Measurements from ENCODE around the gene ZNF337.
"Not testable (repeated sequence)": the region's sequence is repeated elsewhere in the genome, so short reads cannot be mapped to it uniquely, and the experiment has no call there.

Gene ZNF337

DNA sequence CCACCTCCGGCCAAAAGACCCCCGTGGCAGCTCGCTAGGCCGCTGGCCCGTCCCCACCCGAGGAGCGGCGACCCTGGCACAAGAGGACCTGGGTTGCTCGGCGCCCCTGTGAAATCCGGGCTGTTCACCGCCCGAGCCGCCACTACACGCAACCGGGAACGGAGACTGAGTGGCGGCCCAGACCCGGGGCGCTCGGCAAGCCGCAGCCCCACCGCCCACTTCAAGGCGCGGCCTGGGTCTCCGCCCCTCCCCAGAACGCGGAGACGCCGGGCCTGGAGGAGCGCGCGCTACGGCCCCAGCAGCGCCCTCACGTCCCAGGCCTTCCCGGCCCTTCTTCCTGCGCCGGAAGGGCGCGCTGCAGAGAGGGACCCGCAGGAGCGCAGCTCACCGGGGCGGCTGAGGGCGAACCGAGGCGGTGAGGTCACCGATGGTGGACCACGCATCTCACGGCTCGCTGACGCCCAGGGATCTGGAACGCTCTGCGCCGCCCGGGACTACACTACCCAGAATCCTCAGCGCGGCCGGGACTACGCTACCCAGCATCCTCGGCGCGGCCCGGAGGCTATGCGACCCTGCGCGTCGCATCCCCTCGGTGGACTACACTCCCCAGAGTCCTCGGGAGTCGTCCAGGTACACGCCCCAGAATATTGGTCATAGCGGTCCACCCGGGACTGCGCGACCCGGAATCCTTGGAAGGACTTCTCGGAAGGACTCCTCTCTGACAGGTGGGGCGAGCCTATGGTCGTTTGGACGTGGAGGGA lies at the start of gene ZNF337:
Gene ZNF337 (minus strand): TSS at position 483 of the 761 bp plus-strand sequence. CDS start 10,436 bp downstream, outside the sequence.
- peak; percentile 95 for DNase-seq (ENCODE audit: low spot score)

DNA sequence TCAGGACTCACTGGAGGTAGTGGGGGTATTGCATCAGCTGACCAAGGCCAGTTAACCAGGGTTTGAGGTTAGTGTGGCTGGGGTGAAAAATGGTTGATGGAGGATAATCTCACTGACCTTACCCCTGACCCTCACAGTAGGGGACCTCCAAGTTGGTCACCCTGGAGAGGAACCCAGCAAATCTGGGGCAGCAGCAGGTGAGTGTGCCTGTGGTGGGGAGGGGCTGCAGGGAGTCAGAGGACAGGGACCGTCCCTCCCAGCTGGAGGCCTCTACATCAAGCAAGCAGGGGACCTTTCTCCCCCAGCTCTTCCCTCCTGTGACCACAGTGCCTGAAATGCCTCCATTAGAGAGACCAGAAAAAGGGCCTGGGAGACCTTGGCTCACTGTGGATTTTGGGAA lies 49.1 kb upstream of the ZNF337 start:
- no peak for DNase-seq (ENCODE audit: low spot score)

DNA sequence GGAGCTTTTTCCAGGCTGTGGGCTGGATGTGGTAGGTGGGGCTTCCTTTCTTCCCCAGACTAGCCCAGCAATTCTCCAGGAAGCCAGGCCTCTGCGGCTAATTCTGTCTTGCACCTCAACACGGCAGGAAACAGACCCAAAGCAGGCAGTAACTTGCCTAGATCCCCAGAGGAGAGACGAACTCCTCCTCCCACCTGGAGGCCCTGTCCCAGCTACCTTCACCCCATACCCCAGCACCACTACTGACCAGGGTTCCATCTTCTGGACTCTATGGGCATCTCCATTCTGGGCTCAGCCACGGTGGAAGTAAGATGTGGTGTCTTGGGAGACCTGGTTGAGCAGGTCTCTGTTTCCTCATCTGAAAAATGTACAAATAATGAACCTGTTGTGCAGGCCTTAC lies 48.4 kb upstream of the ZNF337 start:
- no peak for DNase-seq (ENCODE audit: low spot score)

DNA sequence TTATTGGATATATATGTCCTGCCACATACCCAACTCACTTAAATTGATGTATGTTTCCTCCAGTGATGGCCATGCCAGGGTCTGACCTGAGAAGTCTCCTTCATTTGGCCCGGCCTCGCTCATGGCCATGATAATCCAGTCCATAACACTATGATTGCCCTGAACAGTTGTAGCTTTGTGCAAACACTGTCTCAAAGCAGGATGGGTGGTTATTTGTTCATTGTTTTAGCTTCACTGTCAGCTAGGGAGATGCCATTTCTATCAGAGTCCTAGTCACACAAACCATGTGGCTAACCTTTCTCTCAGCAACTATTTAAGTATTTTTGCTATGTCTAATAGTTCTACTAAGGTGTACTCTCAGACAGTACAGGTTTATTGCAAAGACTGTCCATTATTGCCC lies 47.6 kb upstream of the ZNF337 start:
- no peak for DNase-seq (ENCODE audit: low spot score)

DNA sequence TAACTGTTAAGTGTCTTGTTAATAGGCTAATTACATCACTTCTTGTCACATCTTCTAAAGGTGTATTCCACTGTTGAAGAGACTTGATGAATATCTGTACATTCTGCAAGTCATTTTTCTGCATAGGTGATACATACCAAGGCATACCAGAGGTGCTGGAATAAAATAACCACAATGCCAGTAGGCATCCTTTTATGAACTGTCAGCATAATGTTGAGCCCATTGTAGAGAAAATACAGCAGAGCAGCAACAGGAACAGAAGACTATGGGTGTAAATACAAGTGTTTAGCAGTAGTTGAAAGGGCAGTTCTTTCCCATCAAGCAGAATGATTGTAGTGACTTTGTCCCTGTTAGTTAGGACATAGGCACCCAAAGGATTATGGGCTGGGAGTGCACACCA lies 44.4 kb upstream of the ZNF337 start:
- DNase-seq (ENCODE audit: low spot score), result no peak

DNA sequence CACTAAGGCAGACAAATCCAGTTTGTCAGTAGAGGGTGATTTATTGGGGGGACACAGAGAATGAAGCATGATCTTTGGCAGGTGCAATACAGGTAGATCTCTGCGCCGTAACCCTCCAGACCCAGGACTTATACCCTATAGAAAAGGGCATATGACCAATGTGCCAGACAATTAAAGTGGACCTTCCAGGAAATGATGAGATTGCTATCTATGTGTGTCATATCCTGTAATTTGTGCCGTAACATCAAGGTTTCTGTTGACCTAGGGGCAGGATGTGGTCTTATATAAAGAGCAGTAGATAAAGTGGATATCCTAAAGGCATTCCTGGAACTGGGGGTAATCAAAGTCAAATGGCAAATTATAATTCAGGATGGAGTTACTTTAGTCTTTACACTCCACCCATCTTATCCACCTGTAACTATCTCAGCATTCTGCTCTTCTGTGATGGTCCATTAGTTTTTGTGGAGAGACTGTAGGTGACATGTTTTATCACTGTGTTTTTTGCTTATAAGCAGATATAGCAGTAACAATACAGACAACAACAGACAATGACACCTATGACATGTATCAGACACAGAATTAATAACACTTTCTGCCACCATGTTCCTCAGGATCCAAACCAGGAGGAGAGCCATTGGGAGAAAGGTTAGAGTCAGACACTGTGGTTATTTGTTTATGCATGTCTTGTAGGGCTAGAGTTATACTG lies 43.1 kb upstream of the ZNF337 start:
- DNase-seq (ENCODE audit: low spot score), result no peak

DNA sequence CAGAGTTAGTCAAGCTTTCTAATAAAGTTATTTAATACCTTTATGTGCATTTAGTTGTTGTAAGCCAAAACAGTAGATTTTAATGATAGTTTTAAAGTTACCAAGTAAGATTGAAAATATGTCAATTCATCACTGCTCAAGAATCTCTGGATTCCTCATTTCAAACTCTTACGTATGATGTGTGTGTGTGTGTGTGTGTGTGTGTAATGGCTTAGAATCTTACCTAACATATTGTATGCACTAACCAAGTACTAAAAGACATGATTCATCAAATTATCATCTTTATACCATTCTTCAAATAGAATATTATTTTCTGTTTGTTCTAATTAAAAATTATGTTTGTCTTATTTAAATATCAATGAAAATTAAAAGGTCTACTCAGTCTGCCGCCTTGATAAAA lies 41.5 kb upstream of the ZNF337 start:
- DNase-seq (ENCODE audit: low spot score), result no peak

DNA sequence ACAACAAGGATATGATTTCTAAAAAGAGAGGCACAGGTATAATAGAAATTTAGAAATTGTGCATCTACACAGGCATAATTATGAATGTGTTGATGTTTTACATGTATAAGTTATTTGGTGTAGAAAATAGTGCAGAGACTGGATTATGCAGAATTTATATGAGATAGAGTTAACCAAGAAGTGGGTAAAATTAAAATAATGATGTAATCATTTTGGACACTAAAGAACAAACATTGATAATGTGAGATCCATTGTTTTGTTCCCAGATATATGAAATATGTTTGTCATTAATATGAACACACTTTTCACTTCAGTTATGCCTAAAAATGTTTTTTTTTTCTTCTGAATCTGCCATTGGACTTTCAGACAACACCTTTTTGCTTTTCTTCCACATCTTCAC lies 37.2 kb upstream of the ZNF337 start:
- no peak for DNase-seq (ENCODE audit: low spot score)

DNA sequence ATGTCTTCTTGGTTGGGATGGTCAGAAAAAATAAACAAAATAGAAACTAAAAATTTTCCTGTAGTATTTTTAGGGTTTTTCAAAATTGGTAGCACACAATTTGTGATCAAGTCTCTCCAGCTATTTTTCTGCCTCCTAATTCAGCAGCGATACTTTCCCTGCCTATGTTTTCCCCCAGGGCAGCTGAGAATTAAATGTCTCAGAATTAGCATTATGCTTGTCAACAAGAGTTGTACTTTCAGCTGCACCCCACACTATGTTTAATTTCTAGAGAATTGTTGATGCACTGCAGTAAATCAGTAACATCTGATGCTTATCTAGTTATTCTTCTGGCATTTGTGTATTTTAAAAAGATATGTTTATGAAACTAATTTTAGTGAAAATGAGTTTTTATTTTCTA lies 34.2 kb upstream of the ZNF337 start:
- no peak for DNase-seq (ENCODE audit: low spot score)

DNA sequence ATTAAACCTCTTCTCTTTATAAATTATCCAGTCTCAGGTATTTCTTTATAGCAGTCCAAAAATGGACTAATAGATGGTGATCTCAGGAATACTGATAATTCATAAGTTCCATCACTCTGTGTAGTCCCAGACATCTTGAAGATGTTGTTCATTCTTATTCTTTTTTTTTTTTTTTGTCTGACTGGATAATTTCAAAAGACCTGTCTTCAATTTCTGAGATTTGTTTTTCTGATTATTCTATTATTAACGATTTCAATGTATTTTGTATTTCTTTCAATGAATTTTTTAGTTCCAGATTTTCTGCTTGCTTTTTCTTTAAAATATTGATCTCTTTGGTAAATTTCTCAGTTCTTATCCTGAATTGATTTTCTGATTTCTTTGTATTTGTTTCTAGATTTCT lies 29.7 kb upstream of the ZNF337 start:
- no peak for DNase-seq (ENCODE audit: low spot score)

DNA sequence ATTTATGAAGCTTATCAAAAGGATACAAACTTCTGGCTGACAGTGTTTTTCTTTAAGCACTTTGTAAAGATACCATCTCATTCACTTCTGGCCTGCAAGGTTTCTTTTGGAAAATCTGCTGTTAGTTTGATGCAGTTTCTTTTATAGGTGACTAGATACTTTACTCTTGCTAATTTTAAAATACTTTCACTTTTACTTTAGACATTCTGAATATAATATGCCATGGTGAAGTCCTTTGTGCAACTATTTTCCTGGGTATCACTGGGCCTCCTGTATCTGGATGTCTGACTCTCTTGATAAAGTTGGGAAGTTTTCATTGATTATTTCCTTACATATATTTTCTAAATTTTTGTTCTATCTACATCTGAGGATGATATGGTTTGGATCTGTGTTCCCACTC lies 29.0 kb upstream of the ZNF337 start:
- DNase-seq (ENCODE audit: low spot score), result no peak

DNA sequence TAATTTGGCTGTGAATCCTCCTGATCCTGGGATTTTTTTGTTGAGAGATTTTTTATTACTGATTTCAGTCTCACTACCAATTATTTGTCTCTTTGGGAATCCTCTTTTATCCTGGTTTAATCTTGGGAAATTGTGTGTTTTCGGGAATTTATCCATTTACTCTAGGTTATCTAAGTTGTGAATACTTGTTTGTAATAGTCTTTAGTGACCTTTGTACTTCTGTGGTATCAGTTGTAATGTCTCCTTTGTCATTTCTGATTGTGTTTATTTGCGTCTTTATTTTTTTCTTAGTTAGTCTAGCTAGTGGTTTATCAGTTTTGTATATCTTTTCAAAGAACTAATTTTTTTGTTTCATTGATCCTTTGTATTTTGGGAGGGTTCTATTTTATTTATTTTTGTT lies 27.3 kb upstream of the ZNF337 start:
- no peak for DNase-seq (ENCODE audit: low spot score)

DNA sequence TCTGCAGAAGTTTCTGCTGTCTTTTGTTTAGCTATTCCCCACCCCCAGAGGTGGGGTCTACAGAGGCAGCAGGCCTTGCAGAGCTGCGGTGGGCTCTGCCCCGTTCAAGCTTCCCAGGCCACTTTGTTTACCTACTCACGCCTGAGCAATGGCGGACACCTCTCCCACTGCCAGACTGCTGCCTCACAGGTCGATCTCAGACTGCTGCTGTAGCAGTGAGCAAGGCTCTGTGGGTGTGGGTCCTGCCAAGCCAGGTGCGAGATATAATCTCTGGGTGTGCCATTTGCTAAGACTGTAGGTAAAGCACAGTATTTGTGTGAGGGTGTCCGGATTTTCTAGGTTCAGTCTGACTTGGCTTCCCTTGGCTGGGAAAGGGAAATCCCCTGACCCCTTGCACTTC lies 23.6 kb upstream of the ZNF337 start:
- no peak for DNase-seq (ENCODE audit: low spot score)

DNA sequence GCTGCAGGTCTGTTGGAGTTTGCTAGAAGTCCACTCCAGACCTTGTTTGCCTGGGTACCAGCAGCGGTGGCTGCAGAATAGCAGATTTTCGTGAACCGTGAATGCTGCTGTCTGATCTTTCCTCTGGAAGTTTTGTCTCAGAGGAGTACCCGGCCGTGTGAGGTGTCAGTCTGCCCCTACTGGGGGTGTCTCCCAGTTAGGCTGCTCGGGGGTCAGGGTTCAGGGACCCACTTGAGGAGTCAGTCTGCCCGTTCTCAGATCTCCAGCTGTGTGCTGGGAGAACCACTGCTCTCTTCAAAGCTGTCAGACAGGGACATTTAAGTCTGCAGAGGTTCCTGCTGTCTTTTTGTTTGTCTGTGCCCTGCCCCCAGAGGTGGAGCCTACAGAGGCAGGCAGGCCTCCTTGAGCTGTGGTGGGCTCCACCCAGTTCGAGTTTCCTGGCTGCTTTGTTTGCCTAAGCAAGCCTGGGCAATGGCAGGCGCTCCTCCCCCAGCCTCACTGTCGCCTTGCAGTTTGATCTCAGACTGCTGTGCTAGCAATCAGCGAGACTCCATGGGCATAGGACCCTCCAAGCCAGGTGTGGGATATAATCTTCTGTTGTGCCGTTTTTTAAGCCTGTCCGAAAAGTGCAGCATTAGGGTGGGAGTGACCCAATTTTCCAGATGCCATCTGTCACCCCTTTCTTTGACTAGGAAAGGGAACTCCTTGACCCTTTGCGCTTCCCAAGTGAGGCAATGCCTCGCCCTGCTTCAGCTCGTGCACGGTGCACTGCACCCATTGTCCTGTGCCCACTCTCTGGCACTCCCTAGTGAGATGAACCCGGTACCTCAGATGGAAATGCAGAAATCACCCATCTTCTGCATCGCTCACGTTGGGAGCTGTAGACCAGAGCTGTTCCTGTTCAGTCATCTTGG lies 22.5 kb upstream of the ZNF337 start:
- not testable (repeated sequence) for DNase-seq (ENCODE audit: low spot score)

DNA sequence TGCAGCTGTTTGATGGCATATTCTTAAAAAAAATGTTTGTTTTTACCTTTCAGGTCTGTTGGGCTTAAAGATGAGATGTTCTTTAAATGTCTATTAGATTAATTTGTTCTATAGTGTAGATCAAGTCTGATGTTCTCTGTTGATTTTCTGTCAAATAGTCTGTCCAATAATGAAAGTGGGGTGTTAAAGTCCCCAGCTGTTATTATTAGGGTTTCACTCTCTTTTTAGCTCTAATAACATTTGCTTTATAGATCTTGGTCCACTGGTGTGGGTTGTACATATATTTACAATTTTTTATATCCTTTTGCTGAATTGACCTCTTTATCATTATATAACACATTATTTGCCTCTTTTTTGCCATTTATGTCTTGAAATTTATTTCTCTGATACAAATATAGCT lies 11.0 kb upstream of the ZNF337 start:
- DNase-seq (ENCODE audit: low spot score), result no peak

DNA sequence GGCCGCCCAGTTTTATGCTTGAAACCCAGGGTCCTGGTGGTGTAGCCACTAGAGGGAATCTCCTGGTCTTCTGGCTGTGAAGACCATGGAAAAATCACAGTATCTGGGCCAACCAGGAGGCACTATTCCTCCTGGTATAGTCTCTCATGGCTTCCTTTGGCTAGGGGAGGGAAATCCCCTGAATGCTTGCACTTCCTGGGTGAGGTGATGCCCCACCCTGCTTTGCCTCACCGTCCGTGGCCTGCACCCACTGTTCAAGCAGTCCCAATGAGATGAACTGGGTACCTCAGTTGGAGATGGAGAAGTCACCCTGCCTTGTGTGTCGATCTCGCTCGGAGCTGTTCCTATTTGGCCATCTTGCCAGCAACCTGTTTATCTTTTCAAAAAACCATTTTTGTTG lies 10.1 kb upstream of the ZNF337 start:
- no peak for DNase-seq (ENCODE audit: low spot score)

DNA sequence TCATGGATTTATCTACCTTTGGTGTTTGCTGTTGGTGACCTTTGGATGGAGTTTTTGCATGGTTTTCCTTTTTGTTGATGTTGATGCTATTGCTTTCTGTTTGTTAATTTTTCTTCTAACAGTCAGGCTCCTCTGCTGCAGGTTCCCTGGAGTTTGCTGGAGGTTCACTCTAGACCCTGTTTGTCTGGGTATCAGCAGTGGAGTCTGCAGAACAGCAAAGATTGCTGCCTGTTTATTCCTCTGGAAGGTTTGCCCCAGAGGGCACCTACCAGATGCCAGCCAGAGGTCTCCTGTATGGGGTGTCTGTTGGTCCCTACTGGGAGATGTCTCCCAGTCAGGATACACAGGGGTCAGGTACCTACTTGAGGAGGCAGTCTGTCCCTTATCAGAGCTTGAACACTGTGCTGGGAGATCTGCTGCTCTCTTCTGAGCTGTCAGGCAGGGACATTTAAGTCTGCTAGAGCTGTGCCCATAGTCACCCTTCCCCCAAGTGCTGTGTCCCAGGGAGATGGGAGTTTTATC lies 9.2 kb upstream of the ZNF337 start:
- DNase-seq (ENCODE audit: low spot score), result no peak

DNA sequence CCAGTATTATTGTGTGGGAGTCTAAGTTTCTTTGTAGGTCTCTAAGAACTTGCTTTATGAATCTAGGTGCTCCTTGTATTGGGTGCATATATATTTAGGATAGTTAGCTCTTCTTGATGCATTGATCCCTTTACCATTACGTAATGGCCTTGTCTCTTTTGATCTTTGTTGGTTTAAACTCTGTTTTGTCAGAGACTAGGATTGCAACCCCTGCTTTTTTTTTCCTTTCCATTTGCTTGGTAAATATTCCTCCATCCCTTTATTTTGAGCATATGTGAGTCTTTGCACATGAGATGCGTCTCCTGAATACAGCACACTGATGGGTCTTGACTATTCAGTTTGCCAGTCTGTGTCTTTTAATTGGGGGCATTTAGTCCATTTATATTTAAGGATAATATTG lies 7.7 kb upstream of the ZNF337 start:
- not testable (repeated sequence) for DNase-seq (ENCODE audit: low spot score)

DNA sequence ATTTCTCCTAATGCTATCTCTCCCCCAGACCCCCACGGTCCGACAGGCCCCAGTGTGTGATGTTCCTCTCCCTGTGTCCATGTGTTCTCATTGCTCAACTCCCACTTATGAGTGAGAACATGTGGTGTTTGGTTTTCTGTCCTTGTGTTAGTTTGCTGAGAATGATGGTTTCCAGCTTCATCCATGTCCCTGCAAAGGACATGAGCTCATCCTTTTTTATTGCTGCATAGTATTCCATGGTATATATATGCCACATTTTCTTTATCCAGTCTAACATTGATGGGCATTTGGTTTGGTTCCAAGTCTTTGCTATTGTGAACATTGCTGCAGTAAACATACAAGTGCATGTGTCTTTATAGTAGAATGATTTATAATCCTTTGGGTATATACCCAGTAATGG lies 4.2 kb upstream of the ZNF337 start:
- not testable (repeated sequence) for DNase-seq (ENCODE audit: low spot score)

DNA sequence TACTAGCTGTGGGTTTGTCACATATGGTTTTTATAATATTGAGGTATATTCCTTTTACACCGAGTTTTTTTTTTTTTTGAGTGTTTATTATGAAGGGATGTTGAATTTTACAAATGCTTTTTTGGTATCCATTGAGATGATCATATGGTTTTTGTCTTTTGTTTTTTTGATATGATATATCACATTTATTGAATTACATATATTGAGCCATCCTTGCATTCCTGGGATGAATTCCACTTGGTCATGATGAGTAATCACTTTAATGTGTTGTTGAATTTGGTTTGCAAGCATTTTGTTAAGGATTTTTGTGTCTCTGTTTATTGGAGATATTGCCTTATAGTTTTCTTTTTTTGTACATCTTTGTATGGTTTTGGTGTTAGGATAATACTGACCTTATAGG lies 3.3 kb upstream of the ZNF337 start:
- DNase-seq (ENCODE audit: low spot score), result no peak

DNA sequence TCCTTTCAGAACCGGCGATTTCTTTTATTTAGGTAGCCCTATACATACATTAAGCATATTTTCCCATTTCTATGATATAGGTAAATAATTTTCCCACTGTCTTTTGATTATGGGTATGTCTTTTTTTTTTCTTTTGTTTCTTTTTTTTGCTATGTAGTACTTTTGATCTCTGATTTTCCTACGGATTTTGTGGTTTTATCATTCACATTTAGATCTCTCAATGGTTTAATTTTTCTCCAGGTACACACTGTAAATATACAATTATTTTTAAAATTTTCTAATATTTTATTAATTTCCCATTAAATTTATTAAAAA lies 436 bp upstream of the ZNF337 start:
- DNase-seq (ENCODE audit: low spot score), result no peak

DNA sequence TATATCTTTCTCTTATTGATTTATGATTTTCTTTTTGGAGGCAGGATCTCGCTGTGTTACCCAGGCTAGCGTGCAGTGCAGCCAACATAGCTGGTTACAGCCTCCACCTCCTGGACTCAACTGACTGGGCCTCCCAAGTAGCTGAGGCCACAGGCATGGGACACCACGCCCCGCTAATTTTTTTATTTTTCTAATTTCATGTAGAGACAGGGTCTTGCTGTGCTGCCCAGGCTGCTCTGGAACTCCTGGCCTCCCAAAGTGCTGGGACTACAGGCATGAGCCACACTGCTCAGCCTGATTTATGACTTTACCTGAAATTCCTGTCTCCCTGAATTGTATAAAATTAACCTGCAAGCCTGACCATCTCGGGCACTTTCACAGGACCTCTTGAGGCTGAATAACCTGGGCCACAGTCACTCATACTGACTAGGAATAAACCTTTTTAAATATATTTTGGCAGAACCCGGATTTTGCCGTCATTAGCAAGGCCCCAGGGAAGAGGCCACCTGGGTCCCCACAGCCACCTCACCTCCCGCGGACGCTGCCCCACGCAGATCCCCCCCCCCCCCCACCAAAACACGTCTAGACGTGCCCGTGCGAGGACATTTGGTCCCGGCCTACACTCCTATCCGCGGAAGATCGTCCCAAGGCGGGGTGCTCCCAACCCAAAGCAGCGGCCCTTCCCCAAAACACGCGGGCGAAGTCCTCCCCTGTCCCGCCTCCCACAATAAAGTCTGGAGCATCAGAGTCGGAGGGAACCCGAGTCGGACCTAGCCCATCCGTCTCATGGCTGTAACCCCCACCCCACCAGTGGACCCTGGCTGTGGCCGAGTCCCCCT lies 902 bp downstream of the ZNF337 start:
- peak; percentile 13 for DNase-seq (ENCODE audit: low spot score)

All from hepatic stellate cell (primary cell).